Endothelial cell of umbilical vein (primary cell): ENCODE measurements around the gene ZBTB20. TPM values are rescaled to one million over a fixed set of nuclear protein-coding genes. Genes with fewer than 3 reads are reported as not detected.

ENCODE experiments used
- BruUV-seq: library from RNA; stranded (reverse); fragments of 400-500 nt; replicated peaks from 2 replicates; lab custom pipeline; 2021; lab: Mats Ljungman, UMichigan
- CTCF ChIA-PET: fragments of 300-600, 350-600 bp; sonication (Branson Sonifier 250); formaldehyde crosslinking; loops from one replicate; lab custom pipeline; 2021; ENCODE audit warnings: antibody characterized with exemption, inconsistent platforms; lab: Charles Lee
- POLR2A ChIA-PET: fragments of 300-600, 350-600 bp; sonication (Branson Sonifier 250); formaldehyde crosslinking; loops from one replicate; lab custom pipeline; 2021; ENCODE audit warnings: antibody characterized with exemption, inconsistent platforms; lab: Charles Lee
- DNase-seq: peaks from one replicate; pipeline ENCODE4 v3.0.0-alpha.2; 2011; ENCODE audit warnings: low read depth, low spot score
- FAIRE-seq: peaks from 2 replicates; lab custom pipeline; 2011; peaks lifted over from hg19 to GRCh38; lab: Jason Lieb, UNC
- H2AFZ ChIP-seq: 2 replicates; pipeline ENCODE4 v1.6.0; 2012; ENCODE audit warnings: low read depth, low read length, control low read depth, inconsistent platforms
- H3K27ac ChIP-seq: 2 replicates; pipeline ENCODE4 v1.5.1; 2011; ENCODE audit warnings: low read depth, mild to moderate bottlenecking, control low read depth, low read length, moderate library complexity; ENCODE audit not compliant: insufficient read depth
- H3K27me3 ChIP-seq, 2 experiments: 2 replicates each; pipeline versions ENCODE4 v1.6.0 to v1.6.1; 2011; ENCODE audit warnings: low read length in 2 of 2, mixed read lengths in 1 of 2; ENCODE audit not compliant: control insufficient read depth in 2 of 2, insufficient read depth in 2 of 2
- H3K36me3 ChIP-seq, 2 experiments: 2 replicates in 1 of 2; 3 replicates in 1 of 2; pipeline ENCODE4 v1.5.1; 2011; ENCODE audit warnings: low read length in 2 of 2, mild to moderate bottlenecking in 1 of 2, moderate library complexity in 1 of 2; ENCODE audit not compliant: control insufficient read depth in 2 of 2, insufficient read depth in 2 of 2; ENCODE audit errors: extremely low read depth in 1 of 2
- H3K4me1 ChIP-seq: 3 replicates; pipeline ENCODE4 v1.5.1; 2011; ENCODE audit warnings: mild to moderate bottlenecking, low read length; ENCODE audit not compliant: control insufficient read depth, insufficient read depth; ENCODE audit errors: extremely low read depth
- H3K4me2 ChIP-seq: 2 replicates; pipeline ENCODE4 v1.6.1; 2011; ENCODE audit warnings: low read length, control low read depth, mixed read lengths; ENCODE audit not compliant: insufficient read depth
- H3K4me3 ChIP-seq, 3 experiments: fragments of 200-600 bp in 1 of 3; sonication (generic), shearing (Covaris generic) in 1 of 3; replicated peaks in 1 of 3; 2 replicates each; pipeline ENCODE4 v1.5.1; 2011 to 2016; ENCODE audit warnings: control low read depth in 3 of 3, low read length in 3 of 3, mild to moderate bottlenecking in 2 of 3, inconsistent platforms in 1 of 3, low read depth in 1 of 3, moderate library complexity in 1 of 3; ENCODE audit not compliant: insufficient read depth in 1 of 3
- H3K79me2 ChIP-seq: 2 replicates; pipeline ENCODE4 v1.6.0; 2012; ENCODE audit warnings: low read length, inconsistent platforms; ENCODE audit not compliant: control insufficient read depth, insufficient read depth
- H3K9ac ChIP-seq: replicated peaks from 2 replicates; pipeline ENCODE3; 2011; ENCODE audit warnings: low read length, control low read depth; ENCODE audit not compliant: insufficient read depth; ENCODE audit errors: extremely low read depth
- H3K9me1 ChIP-seq: replicated peaks from 3 replicates; pipeline ENCODE4 v1.6.0; 2011; ENCODE audit warnings: mild to moderate bottlenecking, low read length; ENCODE audit not compliant: control insufficient read depth, insufficient read depth; ENCODE audit errors: extremely low read depth
- H3K9me3 ChIP-seq: replicated peaks from 2 replicates; pipeline ENCODE4 v1.5.1; 2012; ENCODE audit warnings: low read length, inconsistent platforms; ENCODE audit not compliant: control insufficient read depth, insufficient read depth
- H4K20me1 ChIP-seq: replicated peaks from 2 replicates; pipeline ENCODE3; 2011; ENCODE audit warnings: mild to moderate bottlenecking, low read length; ENCODE audit not compliant: control insufficient read depth, insufficient read depth; ENCODE audit errors: extremely low read depth
- CTCF ChIP-seq, 2 donors: IDR thresholded peaks; 1 replicate in 1 of 2; 2 replicates in 1 of 2; pipeline ENCODE4 v1.5.1; 2011; ENCODE audit warnings: low read length in 2 of 2, mild to moderate bottlenecking in 2 of 2, moderate library complexity in 2 of 2, control low read depth in 1 of 2, inconsistent platforms in 1 of 2, low read depth in 1 of 2; ENCODE audit not compliant: insufficient read depth in 1 of 2; ENCODE audit errors: extremely low read depth in 1 of 2
- EZH2 ChIP-seq: IDR thresholded peaks from 2 replicates; pipeline ENCODE4 v1.6.1; 2012; ENCODE audit warnings: borderline replicate concordance, low read depth, mild to moderate bottlenecking, moderate library complexity, low read length, inconsistent platforms; ENCODE audit not compliant: severe bottlenecking
- FOS ChIP-seq: IDR thresholded peaks from 2 replicates; pipeline ENCODE4 v1.6.1; 2011; ENCODE audit warnings: mild to moderate bottlenecking, low read length, moderate library complexity, borderline replicate concordance; ENCODE audit not compliant: insufficient read depth
- GATA2 ChIP-seq: IDR thresholded peaks from 2 replicates; pipeline ENCODE4 v1.7.0; 2011; ENCODE audit warnings: low read depth, mild to moderate bottlenecking, moderate library complexity, mixed read lengths, low read length; ENCODE audit not compliant: insufficient read length, insufficient read depth
- JUN ChIP-seq: IDR thresholded peaks from 2 replicates; pipeline ENCODE4 v1.6.1; 2011; ENCODE audit warnings: borderline replicate concordance, low read depth; ENCODE audit not compliant: insufficient read length, insufficient read depth
- MYC ChIP-seq: IDR thresholded peaks from one replicate; pipeline ENCODE4 v1.6.1; 2011; ENCODE audit warnings: mild to moderate bottlenecking, low read depth, low read length
- POLR2A ChIP-seq: IDR thresholded peaks from 2 replicates; pipeline ENCODE4 v1.6.1; 2012; ENCODE audit warnings: low read depth, mild to moderate bottlenecking, control low read depth, low read length
- POLR2AphosphoS5 ChIP-seq: IDR thresholded peaks from 2 replicates; pipeline ENCODE4 v1.6.1; 2012; ENCODE audit warnings: low read depth, mild to moderate bottlenecking, control low read depth, low read length, moderate library complexity; ENCODE audit not compliant: insufficient read depth
- dilution Hi-C: fragments of 300-500 bp; cut with MboI; formaldehyde crosslinking; loops from one replicate; pipeline ENCODE4 v1.15.0; 2019; ENCODE audit warnings: low sequenced_read_pairs; ENCODE audit not compliant: extremely low pct_ligation_motif_present
- intact Hi-C: fragments of 100-400 bp; cut with micrococcal nuclease; formaldehyde crosslinking; loops from one replicate; pipeline ENCODE4 v1.10.0; 2022
- polyA plus RNA-seq, 4 experiments: library from polyadenylated mRNA; depleted of rRNA in 3 of 4; stranded (reverse) in 3 of 4; unstranded in 1 of 4; fragments of >200 nt; gene quantifications; 2 replicates each; pipeline versions ENCODE4 v1.2.1 to v1.2.3, GENCODE V29; 2011 to 2012; ENCODE audit warnings: missing spikeins in 1 of 4
- total RNA-seq: library from RNA; stranded (reverse); gene quantifications from 2 replicates; pipeline ENCODE4 v1.2.3, GENCODE V29; 2021
- TF ChIP-seq, protein P1 (sequence below): IDR thresholded peaks from 2 replicates; pipeline ENCODE4 v1.6.1; 2011; ENCODE audit not compliant: insufficient read depth, insufficient read length

ZBTB20 gene
- total and polyA plus RNA-seq, 2 donors (not counting 3 experiments of a cell fraction or from before 2014, with no cell fraction given), result 2.1 to 20.5 TPM

GRCh38 chr3:114711321-114711886 is 435.7 kb downstream of the ZBTB20 start:
- dilution Hi-C loops (no loop called here), intact Hi-C loops (no loop called here)
- H3K9me1 ChIP-seq, result no peaks in the 10 kb centered on the region
- TF ChIP-seq FOS (no peak), MYC (no peak), GATA2 (no peak), POLR2A (no peak), CTCF (IDR thresholded peaks at IDR 0.05; ENCODE audit: extremely low read depth in 1 of 2, insufficient read depth in 1 of 2, low read depth in 1 of 2, low read length in 2 of 2) (no peak), JUN (no peak), POLR2AphosphoS5 (no peak), EZH2 (no peak)
- TF ChIP-seq, protein P1, sequence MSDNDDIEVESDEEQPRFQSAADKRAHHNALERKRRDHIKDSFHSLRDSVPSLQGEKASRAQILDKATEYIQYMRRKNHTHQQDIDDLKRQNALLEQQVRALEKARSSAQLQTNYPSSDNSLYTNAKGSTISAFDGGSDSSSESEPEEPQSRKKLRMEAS, result no peak
- H3K9me3 ChIP-seq, result no peaks in the 10 kb centered on the region
- no peak overlapping the region for H3K27ac ChIP-seq
- no peaks in the 10 kb centered on the region for H4K20me1 ChIP-seq
- no peaks in the 10 kb centered on the region for H3K27me3 ChIP-seq
- H3K4me3 ChIP-seq, result no peak overlapping the region
- BruUV-seq, result no TSS peak
- no peak overlapping the region for H3K4me2 ChIP-seq
- POLR2A ChIA-PET, result no interaction called here
- CTCF ChIA-PET, result interaction anchor here (0.6 kb wide), 1 partner anchor 140 kb away, joined by 3 read pairs; no protein-coding TSS in a partner anchor
- H3K79me2 ChIP-seq, result no peaks in the 10 kb centered on the region
- H3K4me1 ChIP-seq, result no peaks in the 10 kb centered on the region
- DNase-seq (no peak), FAIRE-seq (no peak)
- H3K36me3 ChIP-seq, result no peaks in the 10 kb centered on the region
- H2AFZ ChIP-seq, result no peak overlapping the region
- no peak overlapping the region for H3K9ac ChIP-seq
